NCI-H446 treated with DMSO at 0.1 percent for 48 hours (cell line): ENCODE results near the gene CFAP61.

Experiments used
- DNase-seq: peaks from one replicate; lab custom pipeline; 2025; lab: John Stamatoyannopoulos, UW

Gene CFAP61

DNA sequence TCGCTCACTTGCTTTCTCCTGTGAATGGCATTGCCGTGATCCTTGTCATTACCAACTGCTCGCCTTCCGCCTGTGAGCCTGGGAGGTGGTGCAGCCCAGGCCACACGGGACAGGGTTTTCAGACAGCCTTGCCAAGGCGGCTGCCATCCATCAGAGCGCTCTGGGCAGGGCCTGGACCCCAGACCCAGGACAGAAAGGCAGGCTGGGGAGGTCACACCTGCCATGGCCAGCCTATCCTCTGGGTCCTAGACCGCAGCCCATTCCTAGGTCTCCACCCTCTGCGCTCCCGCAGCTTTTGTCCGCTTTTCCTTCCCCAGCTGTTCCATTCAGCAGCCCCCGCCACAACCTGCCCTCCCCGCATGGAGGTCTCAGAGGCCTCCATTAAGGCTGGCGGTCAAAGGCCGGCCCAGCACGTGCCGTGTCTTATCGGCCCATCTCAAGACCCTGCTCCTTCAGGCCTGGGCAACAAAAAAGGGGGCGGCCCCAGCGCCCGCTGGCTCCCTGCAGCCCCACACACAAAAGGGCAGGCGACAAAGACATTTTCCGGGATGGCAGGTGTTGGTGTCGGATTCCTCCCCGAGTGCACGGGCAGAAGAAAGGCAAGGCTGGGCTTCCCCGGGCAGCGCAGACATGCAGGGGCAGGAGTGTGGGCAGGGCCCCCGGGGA lies 343.7 kb downstream of the CFAP61 start:
- DNase-seq: no peak

DNA sequence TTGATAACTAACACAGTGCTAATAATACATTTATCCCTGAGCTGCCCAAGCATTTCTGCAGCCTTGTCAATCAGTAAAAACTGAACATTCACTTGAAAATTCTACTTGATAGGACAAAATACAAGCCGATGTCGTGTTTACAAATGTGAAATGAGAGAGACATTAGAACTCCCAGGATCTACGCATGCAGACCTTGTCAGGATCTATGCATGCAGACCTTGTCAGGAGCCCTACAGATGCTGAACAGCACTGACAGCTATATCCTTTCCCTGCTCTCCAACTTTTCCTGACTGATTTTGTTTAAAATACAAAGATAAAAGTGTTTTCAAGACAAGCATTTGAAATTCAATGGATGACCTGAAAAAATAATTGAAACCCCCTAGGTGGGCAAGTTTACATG lies 344.5 kb downstream of the CFAP61 start:
- no peak for DNase-seq

DNA sequence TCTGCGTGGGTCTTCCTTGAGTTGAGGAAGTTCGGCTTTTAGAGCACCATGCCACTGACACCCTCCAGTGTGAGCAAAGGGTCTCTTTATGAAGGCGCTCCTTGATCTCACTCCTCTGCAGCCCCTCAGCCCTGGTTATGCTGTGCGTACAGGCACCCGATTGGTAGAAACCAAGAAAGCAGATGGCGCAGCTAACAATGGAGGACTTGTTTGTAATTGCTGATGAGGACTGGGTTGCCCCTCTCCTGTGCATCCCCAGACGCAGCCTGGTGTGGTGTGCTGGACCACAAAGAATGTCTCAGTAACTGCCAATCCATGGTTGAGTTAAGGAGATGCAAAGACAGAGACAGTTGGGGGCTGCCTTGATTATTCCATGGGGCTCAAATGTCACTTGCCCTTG lies 345.8 kb downstream of the CFAP61 start:
- DNase-seq: no peak

DNA sequence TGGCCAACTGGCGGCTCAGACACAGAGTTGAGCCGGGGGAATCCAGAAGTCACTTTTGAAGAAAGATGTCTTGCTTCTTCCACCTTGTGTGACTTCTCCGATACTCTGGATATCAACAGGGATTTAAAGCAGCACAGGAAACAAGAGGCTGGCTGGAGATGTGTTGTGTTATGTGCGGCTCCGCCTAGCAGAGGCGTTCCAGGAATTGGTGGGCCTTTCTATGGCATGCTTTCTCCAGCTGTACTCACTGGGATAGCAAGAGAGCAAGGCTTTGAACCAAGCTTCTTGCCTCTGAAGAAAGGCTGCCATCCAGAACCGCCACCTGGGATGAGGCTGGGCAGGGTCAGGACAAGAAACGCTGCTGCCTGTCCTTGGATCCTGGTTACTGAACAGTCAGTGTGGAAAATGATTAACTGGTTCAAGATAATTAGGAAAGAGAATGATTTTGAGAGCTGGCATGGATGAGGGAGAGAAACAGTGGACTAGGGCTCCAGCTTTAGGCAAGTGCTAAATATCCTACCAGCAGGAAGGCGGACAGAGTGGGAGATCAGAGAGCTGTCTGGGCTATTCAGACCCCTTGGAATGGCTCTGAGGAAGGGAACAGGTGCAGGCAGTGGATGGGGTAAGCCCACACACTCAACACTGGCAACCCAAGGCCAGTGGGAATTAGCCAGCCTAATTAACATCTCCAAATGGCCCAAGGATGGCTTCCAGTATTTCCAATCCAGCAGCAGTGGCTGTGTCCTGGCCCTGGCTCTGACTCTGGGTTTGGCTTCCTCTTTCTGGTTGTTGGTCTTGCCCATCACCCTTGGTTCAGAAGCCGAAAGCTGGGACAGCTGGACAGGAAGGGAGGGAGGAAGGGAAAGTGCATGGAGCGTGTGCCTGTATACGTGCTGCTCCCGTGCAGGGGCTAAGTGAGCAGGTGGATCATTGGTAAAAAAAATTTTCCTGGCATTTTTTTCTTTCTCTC lies 347.5 kb downstream of the CFAP61 start:
- no peak for DNase-seq

DNA sequence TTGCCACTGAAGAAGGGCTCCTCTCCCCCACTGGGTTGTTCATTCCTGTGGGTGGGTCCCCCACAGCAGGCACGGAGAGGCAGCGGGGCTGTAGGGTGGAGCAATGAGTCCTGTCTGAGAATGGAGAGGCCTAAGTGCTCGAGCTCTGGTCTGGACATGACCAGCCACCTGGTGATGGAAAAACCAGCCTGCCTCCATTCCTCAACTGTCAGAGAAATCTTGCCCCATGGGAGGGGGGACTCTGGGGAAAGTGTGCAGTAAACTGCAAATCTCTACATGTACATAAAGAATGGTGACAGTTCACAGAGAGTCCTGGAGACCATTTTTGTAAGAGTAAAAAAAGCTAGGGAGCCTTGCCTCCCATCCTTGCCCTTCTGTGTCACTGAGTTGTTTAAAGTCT lies 349.7 kb downstream of the CFAP61 start:
- no peak for DNase-seq

DNA sequence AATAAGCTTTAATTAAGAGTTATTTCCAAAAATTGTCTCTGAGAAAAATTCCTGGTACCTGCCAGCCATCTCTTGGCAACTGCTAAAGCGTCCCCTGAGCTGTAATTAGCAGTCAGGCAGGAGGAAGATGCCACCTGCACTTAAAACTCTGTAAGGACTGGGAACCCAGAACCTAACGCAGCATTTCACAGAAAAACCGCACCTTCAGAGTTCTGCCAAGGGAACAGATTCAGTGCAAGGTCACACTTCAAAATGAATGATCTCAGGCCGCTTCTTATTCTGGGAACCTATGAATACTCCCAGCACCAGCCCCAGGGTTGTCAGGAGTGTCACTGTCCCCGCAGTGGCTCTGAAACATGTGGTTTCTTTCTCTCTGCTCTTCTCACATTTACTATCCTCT lies 352.3 kb downstream of the CFAP61 start:
- no peak for DNase-seq

DNA sequence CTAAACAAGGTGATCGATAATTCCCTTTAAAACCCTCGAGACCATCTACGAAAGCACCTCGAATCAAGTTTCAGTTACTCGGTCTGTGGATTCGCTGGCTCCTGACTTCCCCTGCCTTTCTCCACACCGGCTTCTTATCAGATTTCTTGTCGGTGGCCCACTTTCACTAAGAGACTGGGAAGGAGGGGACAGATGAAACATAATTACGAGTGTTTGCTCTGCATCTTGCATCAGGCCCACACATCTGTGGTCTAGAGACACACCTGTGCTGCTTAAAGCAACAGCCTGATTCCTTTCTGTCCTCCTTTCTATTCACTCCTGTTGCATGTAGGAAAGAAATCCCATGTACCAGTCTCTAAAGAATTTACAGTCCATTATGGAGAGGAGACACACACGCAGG lies 353.3 kb downstream of the CFAP61 start:
- DNase-seq: no peak

DNA sequence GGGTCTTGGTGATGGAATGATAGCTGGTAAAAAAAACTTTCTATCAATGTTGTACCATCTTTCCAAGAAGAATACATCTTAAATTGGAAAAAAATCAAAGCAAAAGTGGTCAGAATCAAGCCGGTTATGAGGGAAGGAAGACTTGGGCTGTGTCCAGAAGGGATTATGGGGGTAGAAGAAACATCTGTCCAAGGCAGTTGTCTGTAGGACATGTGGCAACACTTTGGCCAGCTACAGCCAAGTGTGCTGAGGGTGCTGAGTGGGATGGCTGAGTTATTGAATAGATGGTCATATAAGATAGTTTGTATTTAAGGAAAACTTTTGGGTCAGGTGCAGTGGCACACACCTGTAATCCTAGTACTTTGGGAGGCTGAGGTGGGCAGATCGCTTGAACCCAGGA lies 354.0 kb downstream of the CFAP61 start:
- DNase-seq: no peak

DNA sequence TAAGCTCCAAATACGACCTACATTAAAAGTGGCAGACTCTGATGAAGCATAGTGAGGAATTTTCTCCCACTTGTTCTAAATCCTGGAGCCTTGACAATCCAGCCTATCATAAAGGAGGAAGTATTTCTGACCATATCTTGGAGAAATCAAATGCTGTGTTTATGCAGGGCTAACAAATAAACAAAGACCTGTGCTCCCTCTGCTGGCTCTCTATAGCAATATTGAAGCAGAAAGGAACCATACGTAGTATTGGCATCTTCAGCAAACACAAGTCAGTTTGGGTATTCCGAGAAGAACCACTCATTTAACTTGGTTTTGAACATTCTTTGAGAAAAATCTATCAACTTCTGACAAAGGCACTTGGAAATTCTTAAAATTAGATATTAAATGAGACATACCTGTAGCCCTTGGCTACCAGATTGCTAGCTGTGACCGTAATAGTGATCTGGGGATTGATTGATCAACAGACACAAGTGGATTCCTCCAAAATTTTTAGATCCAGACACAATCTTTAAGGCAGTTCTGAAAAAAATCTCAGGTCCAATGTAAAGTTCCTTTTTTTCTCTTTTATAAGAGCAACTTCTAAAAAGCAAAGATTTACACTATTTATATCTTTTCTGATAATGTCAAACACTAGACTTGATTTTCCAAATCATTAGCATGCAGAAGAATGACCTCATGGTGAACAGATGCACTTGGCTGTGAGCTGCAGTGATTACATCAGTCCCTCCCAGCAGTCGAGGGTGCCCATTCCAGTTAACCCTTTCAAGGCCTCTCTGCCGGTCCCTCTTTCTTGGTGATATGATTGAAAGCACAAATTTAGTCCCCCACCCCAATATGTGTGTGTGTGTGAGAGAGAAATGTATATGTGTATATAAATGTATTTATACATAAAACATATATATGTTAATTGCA lies 355.8 kb downstream of the CFAP61 start:
- DNase-seq: peak; percentile 91

DNA sequence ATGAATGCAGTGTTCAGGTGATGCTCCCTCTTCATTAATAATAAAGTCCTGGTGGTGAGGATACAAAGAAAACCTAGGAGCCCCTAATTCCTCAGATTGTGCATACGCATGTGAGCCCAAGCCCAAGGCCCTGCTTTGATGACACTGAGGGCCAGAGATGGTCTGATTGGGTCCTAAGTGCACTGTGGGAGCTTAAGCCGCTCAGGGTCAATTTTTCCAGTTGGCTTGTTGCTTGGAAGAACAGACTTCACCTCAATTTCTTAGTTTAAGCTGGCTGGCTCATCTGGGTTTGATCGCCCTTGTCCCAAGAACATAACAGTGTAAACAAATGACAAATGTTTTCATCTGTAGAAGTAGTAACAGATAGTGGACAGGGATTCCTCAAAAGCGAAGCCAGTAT lies 357.0 kb downstream of the CFAP61 start:
- no peak for DNase-seq
